HG02642 (cell line): ENCODE data around the gene PRTN3.
"Not testable (repeated sequence)": the region's sequence is repeated elsewhere in the genome, so short reads cannot be mapped to it uniquely, and the experiment has no call there.

Experiments
- ATAC-seq: cut with Tn5 transposase; IDR thresholded peaks from one replicate; pipeline ENCODE4 v1.9.1; 2021; ENCODE audit warnings: mild to moderate bottlenecking; ENCODE audit not compliant: unreplicated experiment, poor library complexity

The PRTN3 gene

GRCh38 chr19:876780-877314, 36.0 kb downstream of the PRTN3 start:
- ATAC-seq = no peak

GRCh38 chr19:877992-878660, 37.3 kb downstream of the PRTN3 start:
- ATAC-seq = not testable (repeated sequence)

GRCh38 chr19:878751-879561, 38.2 kb downstream of the PRTN3 start:
- ATAC-seq = not testable (repeated sequence)

GRCh38 chr19:879711-880438, 39.1 kb downstream of the PRTN3 start:
- ATAC-seq = no peak

DNA sequence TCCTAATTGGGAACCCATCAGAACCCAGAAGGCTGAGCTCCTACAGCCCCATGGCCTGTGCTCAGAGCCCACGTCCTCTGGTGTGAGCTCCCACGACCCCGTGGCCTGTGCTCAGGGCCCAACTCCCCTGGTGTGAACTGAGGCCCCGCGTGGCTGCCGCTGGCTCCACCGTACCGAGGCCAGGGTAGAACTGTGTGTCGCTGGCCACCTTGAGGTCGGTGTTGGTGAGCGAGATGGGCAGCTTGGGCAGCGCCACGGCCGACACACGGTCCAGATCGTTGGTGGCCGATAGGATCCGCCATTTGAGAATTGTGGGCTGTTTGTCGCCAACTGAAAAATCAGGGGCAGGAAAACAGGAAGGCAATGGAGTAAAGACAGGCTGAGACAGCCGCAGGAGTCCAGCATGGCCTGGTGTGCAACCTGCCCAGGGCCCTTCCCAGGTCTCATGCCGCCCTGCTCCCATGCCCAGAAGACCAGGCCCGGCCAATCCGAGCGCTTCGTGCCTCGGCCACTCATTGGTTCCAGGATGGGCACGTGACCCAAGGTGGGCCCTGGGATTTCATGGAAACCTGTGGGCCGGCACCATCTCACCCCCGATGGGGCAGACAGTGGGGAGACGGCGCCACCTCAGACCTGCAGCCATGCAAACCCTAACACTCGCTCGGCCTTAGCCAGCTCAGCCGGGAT, 40.7 kb downstream of the PRTN3 start:
- no peak for ATAC-seq

DNA sequence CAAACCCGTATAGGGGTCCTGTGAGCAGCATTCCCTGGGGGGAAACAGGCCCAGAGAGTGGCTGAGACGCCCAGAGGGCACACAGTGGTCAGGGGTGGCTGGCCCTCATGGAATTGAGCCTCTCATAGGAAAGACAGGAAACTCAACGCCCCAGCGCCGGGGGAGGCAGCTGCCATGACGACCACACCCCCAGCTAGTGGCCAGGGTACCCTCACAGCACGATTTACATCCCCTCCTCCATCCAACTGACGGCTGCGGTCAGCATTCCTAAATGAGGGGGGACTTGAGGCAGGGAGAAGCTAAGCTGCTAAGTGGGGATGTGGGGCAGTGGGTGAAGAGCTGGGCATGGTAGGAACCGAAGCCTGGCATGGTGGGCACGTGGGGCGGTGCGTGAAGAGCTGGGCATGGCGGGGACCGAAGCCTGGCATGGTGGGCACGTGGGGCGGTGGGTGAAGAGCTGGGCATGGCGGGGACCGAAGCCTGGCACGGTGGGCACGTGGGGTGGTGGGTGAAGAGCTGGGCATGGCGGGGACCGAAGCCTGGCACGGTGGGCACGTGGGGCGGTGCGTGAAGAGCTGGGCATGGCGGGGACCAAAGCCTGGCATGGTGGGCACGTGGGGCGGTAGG, 42.2 kb downstream of the PRTN3 start:
- no peak for ATAC-seq

GRCh38 chr19:883661-884211, 42.9 kb downstream of the PRTN3 start:
- ATAC-seq = no peak

- ATAC-seq = no peak
Observed at GRCh38 chr19:884420-885211, 43.8 kb downstream of the PRTN3 start.

- ATAC-seq = no peak
Observed at GRCh38 chr19:885536-886224, 44.9 kb downstream of the PRTN3 start.

DNA sequence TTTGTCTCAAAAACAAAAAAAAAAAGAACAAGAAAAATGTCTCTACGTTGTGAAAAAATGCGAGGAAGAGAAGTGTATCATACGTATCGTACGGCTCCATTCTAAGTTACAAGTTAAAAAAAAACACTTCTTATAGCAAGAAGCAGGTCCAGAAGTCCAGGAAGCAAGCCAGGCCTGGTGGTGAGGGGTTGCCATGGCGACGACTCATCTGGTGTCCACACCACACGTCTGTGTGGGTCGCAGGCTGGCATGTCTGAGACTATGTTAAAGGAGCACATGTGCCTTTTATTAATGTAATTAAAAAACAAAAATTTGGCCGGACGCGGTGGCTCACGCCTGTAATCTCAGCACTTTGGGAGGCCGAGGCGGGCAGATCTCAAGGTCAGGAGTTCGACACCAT, 46.3 kb downstream of the PRTN3 start:
- no peak for ATAC-seq

DNA sequence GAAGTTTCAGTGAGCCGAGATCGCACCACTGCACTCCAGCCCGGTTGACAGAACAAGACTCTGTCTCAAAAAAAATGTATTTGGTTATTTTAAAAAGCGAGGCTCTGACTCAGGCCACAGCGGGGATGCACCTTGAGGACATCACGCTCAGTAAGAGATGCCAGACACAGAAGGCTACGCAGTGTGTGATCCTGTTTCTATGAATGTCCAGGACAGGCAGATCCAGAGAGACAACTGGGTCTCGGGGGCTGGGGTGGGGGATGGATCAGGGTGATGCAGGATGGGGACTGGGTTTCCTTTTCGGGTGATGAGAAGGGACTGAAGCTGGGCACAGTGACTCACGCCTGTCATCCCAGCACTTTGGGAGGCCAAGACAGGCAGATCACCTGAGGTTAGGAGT, 46.8 kb downstream of the PRTN3 start:
- ATAC-seq = no peak

- no peak for ATAC-seq
Observed at GRCh38 chr19:888581-889385, 48.0 kb downstream of the PRTN3 start.

DNA sequence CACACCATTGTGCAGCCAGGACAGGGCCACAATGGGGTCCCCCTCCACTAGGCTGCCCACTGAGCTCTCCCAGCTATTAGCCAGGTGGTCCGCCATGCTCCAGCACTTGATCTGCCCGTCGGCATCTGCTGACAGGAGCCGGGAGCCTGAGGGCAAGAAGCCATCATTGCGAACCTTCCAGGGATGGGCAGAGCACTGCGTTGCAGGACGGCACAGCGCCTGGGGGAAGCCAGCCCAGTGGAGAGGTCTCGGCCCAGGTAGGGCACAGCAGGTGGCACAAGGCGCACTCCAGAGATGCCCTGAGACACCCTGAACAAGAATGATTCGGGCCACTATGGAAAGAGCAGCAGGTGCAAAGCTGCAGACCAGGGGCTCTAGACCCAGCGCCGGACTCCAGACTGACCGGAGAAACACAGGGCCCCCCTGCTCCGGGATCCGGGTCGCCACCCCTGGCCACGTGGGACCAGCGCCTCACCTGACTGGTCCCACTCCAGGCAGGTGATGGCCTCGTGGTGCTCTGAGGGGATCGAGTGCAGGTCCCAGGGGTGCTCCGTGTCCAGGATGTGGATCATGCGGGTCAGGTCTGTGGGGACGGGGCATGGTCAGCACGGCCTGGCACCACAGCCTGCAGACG, 49.0 kb downstream of the PRTN3 start:
- ATAC-seq = no peak

DNA sequence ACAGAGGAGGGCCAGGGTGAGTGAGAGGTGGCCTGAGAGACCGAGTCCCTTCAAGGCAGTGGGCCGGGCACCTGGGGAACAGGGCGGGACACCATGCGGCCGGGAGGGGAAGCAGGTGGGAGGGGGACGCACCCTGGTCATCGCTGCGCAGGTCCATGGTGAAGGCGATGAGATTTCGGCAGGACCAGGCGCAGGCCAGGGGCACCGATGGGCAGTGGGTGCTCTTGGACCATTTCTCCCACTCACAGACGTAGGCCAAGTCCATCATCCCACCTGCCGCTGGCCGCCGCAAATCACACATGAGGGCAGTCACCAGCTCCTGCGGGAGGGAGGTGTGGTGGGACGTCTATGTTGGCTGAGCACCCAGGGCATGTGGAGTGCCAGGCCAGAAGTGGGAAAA, 50.0 kb downstream of the PRTN3 start:
- ATAC-seq = no peak

DNA sequence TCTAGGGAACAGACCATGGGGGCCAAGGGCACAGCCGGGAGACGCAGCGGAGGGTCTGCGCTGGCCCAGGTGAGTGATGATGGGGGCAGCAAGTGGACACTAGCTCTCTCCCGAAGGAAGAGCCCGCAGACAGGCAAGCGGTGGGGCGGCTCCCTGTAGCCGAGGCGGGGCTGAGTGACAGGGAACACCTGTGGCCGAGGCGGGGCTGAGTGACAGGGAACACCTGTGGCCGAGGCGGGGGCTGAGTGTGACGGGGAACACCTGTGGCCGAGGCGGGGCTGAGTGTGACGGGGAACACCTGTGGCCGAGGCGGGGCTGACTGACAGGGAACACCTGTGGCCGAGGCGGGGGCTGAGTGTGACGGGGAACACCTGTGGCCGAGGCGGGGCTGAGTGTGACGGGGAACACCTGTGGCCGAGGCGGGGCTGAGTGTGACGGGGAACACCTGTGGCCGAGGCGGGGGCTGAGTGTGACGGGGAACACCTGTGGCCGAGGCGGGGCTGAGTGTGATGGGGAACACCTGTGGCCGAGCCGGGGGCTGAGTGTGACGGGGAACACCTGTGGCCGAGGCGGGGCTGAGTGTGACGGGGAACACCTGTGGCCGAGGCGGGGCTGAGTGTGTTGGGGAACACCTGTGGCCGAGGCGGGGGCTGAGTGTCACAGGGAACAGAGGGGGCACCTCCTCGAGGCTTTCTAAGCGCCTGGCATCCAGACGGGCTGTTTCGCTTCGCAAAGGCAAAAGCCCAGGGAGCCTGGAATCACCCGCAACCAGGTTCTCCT, 50.8 kb downstream of the PRTN3 start:
- not testable (repeated sequence) for ATAC-seq

DNA sequence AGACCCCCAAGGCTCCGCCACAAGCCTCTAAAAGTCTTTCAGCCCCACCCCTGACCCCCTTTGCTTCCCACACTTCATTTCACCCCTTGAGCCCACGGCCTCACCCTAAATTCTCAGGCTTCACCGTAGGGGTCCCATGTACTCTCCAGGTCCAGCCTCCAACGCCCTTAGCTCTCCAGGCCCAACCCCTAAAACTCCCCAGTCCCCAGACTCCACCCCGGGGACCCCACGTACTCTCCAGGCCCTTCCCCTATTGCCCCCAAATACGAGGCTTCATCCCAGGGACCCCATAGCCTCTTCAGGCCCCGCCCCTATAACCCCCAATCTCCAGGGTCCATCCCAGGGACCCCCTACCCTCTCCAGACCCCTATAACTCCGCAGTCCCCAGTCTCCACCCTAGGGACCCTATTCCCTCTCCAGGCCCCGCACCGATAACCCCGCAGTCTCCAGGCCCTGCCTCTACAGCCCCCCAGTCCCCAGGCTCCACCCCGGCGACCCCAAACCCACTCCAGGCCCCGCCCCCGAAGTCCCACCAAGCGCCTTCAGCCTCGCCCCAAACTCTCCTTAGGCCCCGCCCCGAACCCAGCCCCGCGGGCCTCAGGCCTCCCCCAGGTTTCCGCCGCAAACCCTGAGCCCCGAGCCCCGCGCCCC, 51.6 kb downstream of the PRTN3 start:
- no peak for ATAC-seq
